ENCODE data around the gene GHITM.

Gene GHITM

GRCh38 chr10:84149854-84150253 is 10.5 kb downstream of the GHITM start:
- Histone ChIP-seq H3K36me3 (ENCODE audit: control insufficient read depth, low read length) (peaks cover 89% of the 10 kb centered on the region), H3K9me2 (replicated peaks; ENCODE audit: control insufficient read depth, low read length) (no peaks in the 10 kb centered on the region), H3K27me3 (ENCODE audit: control insufficient read depth, low read length) (no peaks in the 10 kb centered on the region), H4K20me1 (ENCODE audit: control insufficient read depth, insufficient read depth, low read depth, low read length) (no peaks in the 10 kb centered on the region), H3F3A (ENCODE audit: control insufficient read depth, insufficient read depth) (peaks cover 4% of the 10 kb centered on the region; the same call in 1 of the 2 replicates), H3K9me3 (ENCODE audit: control insufficient read depth, insufficient read depth, low read length) (no peaks in the 10 kb centered on the region), H3K4me3 (ENCODE audit: low read length) (no peak overlapping the region), H3K79me2 (ENCODE audit: control insufficient read depth, low read length) (no peaks in the 10 kb centered on the region), H3K27ac (ENCODE audit: low read depth, low read length) (no peak overlapping the region), H3K4me1 (ENCODE audit: control insufficient read depth, low read length) (peaks cover 4% of the 10 kb centered on the region; the same call in 1 of the 2 replicates), H3K4me2 (ENCODE audit: low read length) (no peak overlapping the region)
- TF ChIP-seq EZH2phosphoT487 (IDR thresholded peaks at IDR 0.05; ENCODE audit: borderline replicate concordance, low read length) (no peak), CTCF (IDR thresholded peaks at IDR 0.05; ENCODE audit: low read depth, low read length, poor library complexity, severe bottlenecking) (no peak)

GRCh38 chr10:84152769-84153168 is 13.5 kb downstream of the GHITM start:
- Histone ChIP-seq H4K20me1 (ENCODE audit: control insufficient read depth, insufficient read depth, low read depth, low read length) (0 out of 2 replicates have a peak, but pooled peaks cover 7% of the 10 kb centered on the region), H3K9me3 (ENCODE audit: control insufficient read depth, insufficient read depth, low read length) (no peaks in the 10 kb centered on the region), H3K36me3 (ENCODE audit: control insufficient read depth, low read length) (peaks cover 68% of the 10 kb centered on the region), H3K9me2 (replicated peaks; ENCODE audit: control insufficient read depth, low read length) (no peaks in the 10 kb centered on the region), H3K4me3 (ENCODE audit: low read length) (no peak overlapping the region), H3K27me3 (ENCODE audit: control insufficient read depth, low read length) (no peaks in the 10 kb centered on the region), H3F3A (ENCODE audit: control insufficient read depth, insufficient read depth) (peaks cover 4% of the 10 kb centered on the region; the same call in 1 of the 2 replicates), H3K79me2 (ENCODE audit: control insufficient read depth, low read length) (no peaks in the 10 kb centered on the region), H3K4me2 (ENCODE audit: low read length) (no peak overlapping the region), H3K27ac (ENCODE audit: low read depth, low read length) (no peak overlapping the region), H3K4me1 (ENCODE audit: control insufficient read depth, low read length) (peaks cover 6% of the 10 kb centered on the region; the same call in 1 of the 2 replicates)
- no peak for TF ChIP-seq EZH2phosphoT487 (IDR thresholded peaks at IDR 0.05; ENCODE audit: borderline replicate concordance, low read length)
- TF ChIP-seq CTCF (IDR thresholded peaks at IDR 0.05; ENCODE audit: low read depth, low read length, poor library complexity, severe bottlenecking) = no peak

- H3K27me3 ChIP-seq (ENCODE audit: control insufficient read depth, low read length) = no peaks in the 10 kb centered on the region
- no peaks in the 10 kb centered on the region for H3K9me3 ChIP-seq (ENCODE audit: control insufficient read depth, insufficient read depth, low read length)
- peaks cover 45% of the 10 kb centered on the region for H3K36me3 ChIP-seq (ENCODE audit: control insufficient read depth, low read length)
These were observed 16.2 kb downstream of the GHITM start for GRCh38 chr10:84155521-84155920.

More at GRCh38 chr10:84155521-84155920, 16.2 kb downstream of the GHITM start:
- Histone ChIP-seq H3K4me3 (ENCODE audit: low read length) (no peak overlapping the region), H3K4me2 (ENCODE audit: low read length) (no peak overlapping the region), H3K4me1 (ENCODE audit: control insufficient read depth, low read length) (peaks cover 6% of the 10 kb centered on the region; the same call in 1 of the 2 replicates), H3F3A (ENCODE audit: control insufficient read depth, insufficient read depth) (peaks cover 4% of the 10 kb centered on the region; the same call in 1 of the 2 replicates), H4K20me1 (ENCODE audit: control insufficient read depth, insufficient read depth, low read depth, low read length) (0 out of 2 replicates have a peak, but pooled peaks cover 7% of the 10 kb centered on the region), H3K9me2 (replicated peaks; ENCODE audit: control insufficient read depth, low read length) (no peaks in the 10 kb centered on the region), H3K27ac (ENCODE audit: low read depth, low read length) (no peak overlapping the region), H3K79me2 (ENCODE audit: control insufficient read depth, low read length) (no peaks in the 10 kb centered on the region)
- no peak for TF ChIP-seq CTCF (IDR thresholded peaks at IDR 0.05; ENCODE audit: low read depth, low read length, poor library complexity, severe bottlenecking)
